IMR-90 (cell line): ENCODE results near the gene TMEM181. TPM values are rescaled to one million over a fixed set of nuclear protein-coding genes. Genes with fewer than 3 reads are reported as not detected.
"Not testable (repeated sequence)": the region's sequence is repeated elsewhere in the genome, so short reads cannot be mapped to it uniquely, and the experiment has no call there.

Source experiments
- ATAC-seq: fragments of 200-7000 bp; cut with Tn5 transposase; 2 replicates; pipeline ENCODE4 v1.9.1; 2020; ENCODE audit warnings: low read depth, mild to moderate bottlenecking, moderate library complexity
- BruUV-seq: library from RNA; stranded (reverse); fragments of 400-500 nt; replicated peaks from 2 replicates; lab custom pipeline; 2021; lab: Mats Ljungman, UMichigan
- CTCF ChIA-PET: fragments of 300-600 bp; formaldehyde crosslinking; extraction: SDS; loops from one replicate; lab custom pipeline; 2021; ENCODE audit warnings: antibody characterized with exemption; lab: Yijun Ruan, JAX
- POLR2A ChIA-PET: fragments of 300-600 bp; sonication (Branson Sonifier 250); formaldehyde crosslinking; loops from one replicate; lab custom pipeline; 2022; ENCODE audit warnings: antibody characterized with exemption; ENCODE audit not compliant: unreplicated experiment; lab: Charles Lee
- DNase-seq: peaks from one replicate; pipeline ENCODE4 v3.0.0; 2013
- H2AFZ ChIP-seq: replicated peaks from 2 replicates; pipeline ENCODE3; 2013; ENCODE audit warnings: low read length, mild to moderate bottlenecking; ENCODE audit not compliant: poor library complexity
- H2AK5ac ChIP-seq: 2 replicates; pipeline ENCODE4 v1.6.1; 2013; ENCODE audit warnings: low read depth, low read length, inconsistent platforms
- H2AK9ac ChIP-seq: replicated peaks from 2 replicates; pipeline ENCODE3; 2013; ENCODE audit warnings: mild to moderate bottlenecking, low read depth, low read length, moderate library complexity; ENCODE audit not compliant: poor library complexity
- H2BK120ac ChIP-seq: 2 replicates; pipeline ENCODE4 v1.6.1; 2013; ENCODE audit warnings: low read depth, low read length, inconsistent platforms
- H2BK15ac ChIP-seq: 3 replicates; pipeline ENCODE4 v1.6.1; 2013; ENCODE audit warnings: low read depth, low read length, inconsistent platforms
- H2BK20ac ChIP-seq: 2 replicates; pipeline ENCODE4 v1.6.1; 2013; ENCODE audit warnings: low read depth, mild to moderate bottlenecking, inconsistent platforms, low read length, moderate library complexity
- H2BK5ac ChIP-seq: 2 replicates; pipeline ENCODE4 v1.6.1; 2013; ENCODE audit warnings: mild to moderate bottlenecking, low read depth, low read length, inconsistent platforms; ENCODE audit not compliant: poor library complexity, severe bottlenecking
- H3K14ac ChIP-seq: replicated peaks from 2 replicates; pipeline ENCODE4 v1.6.1; 2013; ENCODE audit warnings: low read depth, low read length, inconsistent platforms
- H3K18ac ChIP-seq: 2 replicates; pipeline ENCODE4 v1.6.1; 2013; ENCODE audit warnings: low read depth, low read length, control low read depth
- H3K23ac ChIP-seq: 2 replicates; pipeline ENCODE4 v1.6.1; 2013; ENCODE audit warnings: low read depth, low read length, inconsistent platforms
- H3K27ac ChIP-seq: 2 replicates; pipeline ENCODE4 v1.5.1; 2013; ENCODE audit warnings: mild to moderate bottlenecking, control low read depth, low read length; ENCODE audit not compliant: insufficient read depth
- H3K27me3 ChIP-seq: 2 replicates; pipeline ENCODE4 v1.6.1; 2013; ENCODE audit warnings: low read length; ENCODE audit not compliant: control insufficient read depth, insufficient read depth
- H3K36me3 ChIP-seq: 2 replicates; pipeline ENCODE4 v1.6.1; 2013; ENCODE audit warnings: low read length, mixed read lengths; ENCODE audit not compliant: control insufficient read depth, insufficient read depth
- H3K4ac ChIP-seq: 2 replicates; pipeline ENCODE4 v1.6.1; 2013; ENCODE audit warnings: low read depth, low read length, inconsistent platforms
- H3K4me1 ChIP-seq: 2 replicates; pipeline ENCODE4 v1.6.1; 2013; ENCODE audit warnings: low read length, mixed read lengths; ENCODE audit not compliant: control insufficient read depth, insufficient read depth
- H3K4me2 ChIP-seq: 2 replicates; pipeline ENCODE4 v1.6.1; 2013; ENCODE audit warnings: low read depth, mild to moderate bottlenecking, control low read depth, low read length, moderate library complexity
- H3K4me3 ChIP-seq: 2 replicates; pipeline ENCODE4 v1.5.1; 2013; ENCODE audit warnings: low read depth, mild to moderate bottlenecking, control low read depth, low read length, moderate library complexity; ENCODE audit not compliant: insufficient read depth
- H3K56ac ChIP-seq: 2 replicates; pipeline ENCODE4 v1.6.1; 2013; ENCODE audit warnings: low read length, inconsistent platforms; ENCODE audit not compliant: insufficient read depth; ENCODE audit errors: extremely low read depth
- H3K79me1 ChIP-seq, 2 experiments: 2 replicates each; pipeline ENCODE4 v1.6.1; 2013; ENCODE audit warnings: low read length in 2 of 2, inconsistent platforms in 1 of 2, low read depth in 1 of 2
- H3K9ac ChIP-seq: 2 replicates; pipeline ENCODE4 v1.6.1; 2013; ENCODE audit warnings: low read depth, low read length, control low read depth
- H3K9me1 ChIP-seq: 2 replicates; pipeline ENCODE4 v1.6.1; 2013; ENCODE audit warnings: low read length, inconsistent platforms; ENCODE audit not compliant: insufficient read depth
- H3K9me3 ChIP-seq: 2 replicates; pipeline ENCODE4 v1.6.1; 2013; ENCODE audit warnings: low read length; ENCODE audit not compliant: control insufficient read depth, insufficient read depth
- H4K20me1 ChIP-seq: 2 replicates; pipeline ENCODE4 v1.6.1; 2013; ENCODE audit warnings: low read length, inconsistent platforms; ENCODE audit not compliant: insufficient read depth
- H4K5ac ChIP-seq: 2 replicates; pipeline ENCODE4 v1.6.1; 2013; ENCODE audit warnings: mild to moderate bottlenecking, low read depth, low read length, control low read depth
- H4K8ac ChIP-seq, 2 experiments: 2 replicates each; pipeline ENCODE4 v1.6.1; 2013; ENCODE audit warnings: low read depth in 2 of 2, low read length in 2 of 2, control low read depth in 1 of 2, inconsistent platforms in 1 of 2
- H4K91ac ChIP-seq: 2 replicates; pipeline ENCODE4 v1.6.1; 2013; ENCODE audit warnings: low read depth, low read length, inconsistent platforms; ENCODE audit not compliant: insufficient read depth
- WGBS, 2 experiments: methylation state at CpG; one replicate each; pipeline versions ENCODE4 v1.1.5 to v1.1.7; 2013; ENCODE audit warnings: missing lambda C conversion rate in 2 of 2; ENCODE audit not compliant: insufficient read length in 1 of 2; ENCODE audit errors: extremely low coverage in 2 of 2; 5-methylcytosine and 5-hydroxymethylcytosine counted together
- dilution Hi-C: fragments of 300-500 bp; cut with HindIII; formaldehyde crosslinking; loops from one replicate; pipeline ENCODE4 v1.14.3; 2018; ENCODE audit warnings: low sequenced_read_pairs; ENCODE audit not compliant: unreplicated experiment
- in situ Hi-C: fragments of 300-500 bp; cut with MboI; formaldehyde crosslinking; loops from 3 replicates; pipeline ENCODE4 v1.14.3; 2019; ENCODE audit warnings: low sequenced_read_pairs, inconsistent platforms, mixed read lengths
- intact Hi-C: fragments of 100-400 bp; cut with micrococcal nuclease; formaldehyde crosslinking; loops from 2 replicates; pipeline ENCODE4 v1.10.0; 2022
- polyA plus RNA-seq, 3 experiments: library from polyadenylated mRNA; depleted of rRNA; stranded (reverse); fragments of >200 nt; gene quantifications; 2 replicates each; pipeline ENCODE4 v1.2.3, GENCODE V29; 2012; ENCODE audit warnings: low replicate concordance in 1 of 3
- total RNA-seq: library from RNA; depleted of rRNA; stranded (reverse); fragments of >200 nt; gene quantifications from 2 replicates; pipeline ENCODE4 v1.2.3, GENCODE V29; 2012

Gene TMEM181
- total and polyA plus RNA-seq, 2 of the 4 experiments (the other 2 are of a cell fraction): 22.8 to 27.8 TPM

DNA sequence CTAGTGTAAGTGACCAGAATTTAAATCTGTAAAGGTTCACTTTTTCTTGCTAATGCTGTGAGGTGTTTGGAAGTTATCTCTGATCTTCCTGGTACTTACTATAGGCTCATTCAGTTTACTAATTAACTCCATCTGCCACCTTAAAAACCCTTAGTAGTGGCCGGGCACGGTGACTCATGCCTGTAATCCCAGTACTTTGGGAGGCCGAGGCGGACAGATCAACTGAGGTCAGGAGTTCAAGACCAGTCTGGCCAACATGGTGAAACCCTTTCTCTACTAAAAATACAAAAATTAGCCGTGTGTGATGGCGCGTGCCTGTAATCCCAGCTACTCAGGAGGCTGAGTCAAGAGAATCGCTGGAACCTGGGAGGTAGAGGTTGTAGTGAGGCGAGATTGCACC is 97.1 kb downstream of the TMEM181 start:
- H3K27ac ChIP-seq, H3K18ac ChIP-seq, H2BK15ac ChIP-seq, H4K20me1 ChIP-seq, H3K36me3 ChIP-seq, H4K91ac ChIP-seq, H3K4ac ChIP-seq, BruUV-seq, H3K9ac ChIP-seq, H3K23ac ChIP-seq, H2AK9ac ChIP-seq, H3K9me3 ChIP-seq, dilution Hi-C loops, in situ Hi-C loops, H2BK120ac ChIP-seq, H3K56ac ChIP-seq, intact Hi-C loops, H3K14ac ChIP-seq, H2BK20ac ChIP-seq, H2BK5ac ChIP-seq, CTCF ChIA-PET, H3K4me3 ChIP-seq, H4K8ac ChIP-seq, H3K4me2 ChIP-seq, H4K5ac ChIP-seq, H2AFZ ChIP-seq, H3K27me3 ChIP-seq, ATAC-seq, H2AK5ac ChIP-seq: not testable (repeated sequence)
- H3K9me1 ChIP-seq: peaks cover 13% of the 10 kb centered on the region
- 0 out of 4 replicates have a peak, but pooled peaks cover 0 to 16% of the 10 kb centered on the region in 2 experiments for H3K79me1 ChIP-seq
- WGBS, 2 experiments: 70% methylated on average over 2 of the region's 9 CpGs; no CpG with 5 or more reads in 1 of the 2 experiments
- POLR2A ChIA-PET: interaction anchor here (0.7 kb wide), 1 partner anchor 305 kb away, joined by 15 read pairs; no protein-coding TSS in a partner anchor
- DNase-seq: peak; percentile 22
- H3K4me1 ChIP-seq: peaks cover 24% of the 10 kb centered on the region
